GM18951 (cell line): ENCODE results near the gene GORASP1.

Source experiments
- POLR2A ChIP-seq: IDR thresholded peaks from 4 replicates; pipeline ENCODE4 v1.6.1; 2011; ENCODE audit warnings: mild to moderate bottlenecking; ENCODE audit not compliant: insufficient read length, insufficient read depth; ENCODE audit errors: extremely low read depth
- in situ Hi-C: fragments of 300-500 bp; cut with MboI; formaldehyde crosslinking; loops from one replicate; pipeline ENCODE4 v1.12.0; 2022; ENCODE audit warnings: low sequenced_read_pairs, mixed read lengths, inconsistent platforms; ENCODE audit not compliant: unreplicated experiment

Gene GORASP1

DNA sequence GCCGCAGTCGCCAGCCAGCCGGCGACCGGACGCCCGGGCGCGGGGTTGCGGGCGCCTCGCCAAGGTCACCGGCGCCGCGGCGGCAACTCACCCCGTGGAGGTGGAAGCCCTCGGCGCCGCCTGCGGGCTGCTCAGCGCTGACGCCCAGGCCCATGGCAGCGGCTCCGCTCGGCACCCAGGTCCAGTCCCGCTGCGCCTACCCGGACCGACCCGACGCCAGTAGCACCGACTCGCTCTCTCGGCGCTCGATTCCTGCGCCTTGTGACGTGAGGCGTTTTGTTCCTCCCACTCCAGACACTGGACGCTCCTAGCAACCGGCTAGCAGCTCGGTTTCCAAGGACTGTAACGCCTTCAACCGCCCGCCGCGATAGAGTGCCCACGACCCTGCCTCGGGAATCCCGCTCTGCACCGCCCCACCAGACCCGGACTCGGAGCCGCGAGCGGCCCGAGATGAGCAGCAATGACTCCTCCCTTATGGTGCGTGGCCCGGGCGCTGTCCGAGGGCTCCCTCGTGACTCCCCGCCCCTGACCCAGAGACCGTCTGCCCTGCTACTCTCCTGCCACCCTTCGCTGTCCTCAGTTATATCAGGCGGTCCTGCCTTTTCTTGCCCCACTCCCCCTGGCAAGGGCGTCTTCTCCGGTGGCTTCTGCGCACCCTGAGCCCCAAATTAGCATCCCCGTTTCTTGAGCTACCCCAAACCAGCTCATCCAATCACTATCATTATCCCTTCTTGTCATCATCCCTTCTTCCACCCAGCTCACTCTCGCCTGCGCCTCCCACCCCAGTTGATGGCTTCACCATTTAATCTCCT, at the start of gene GORASP1, which contains the start of gene TTC21A:
Gene GORASP1 (minus strand): TSS at position 240 of the 812 bp plus-strand sequence. CDS start 86 bp downstream, at position 154.
Gene TTC21A (plus strand): TSS at position 293 of the 812 bp plus-strand sequence. CDS start 158 bp downstream, at position 451.
- in situ Hi-C loops: no loop called here
- TF ChIP-seq POLR2A: peak; percentile 58

DNA sequence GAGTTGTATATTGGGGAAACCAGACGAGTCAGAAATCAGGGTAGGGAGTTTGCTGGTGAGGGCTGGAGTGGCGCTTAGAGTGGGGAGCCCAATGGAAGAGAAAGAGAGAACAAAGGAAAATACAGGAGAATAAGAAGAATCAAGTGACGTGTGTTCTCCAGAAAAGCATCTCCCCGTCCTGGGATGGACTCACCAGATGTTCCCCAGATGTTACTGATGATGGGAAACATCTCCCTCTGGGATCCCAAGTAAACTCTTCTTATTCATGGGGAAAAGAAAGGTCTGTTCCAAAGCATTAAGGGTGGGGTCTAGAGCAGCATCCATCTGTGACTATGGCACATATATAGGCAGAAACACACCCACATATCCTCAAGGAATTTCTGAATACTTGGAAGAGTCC, 49.0 kb upstream of the GORASP1 start:
- in situ Hi-C loops: no loop called here

DNA sequence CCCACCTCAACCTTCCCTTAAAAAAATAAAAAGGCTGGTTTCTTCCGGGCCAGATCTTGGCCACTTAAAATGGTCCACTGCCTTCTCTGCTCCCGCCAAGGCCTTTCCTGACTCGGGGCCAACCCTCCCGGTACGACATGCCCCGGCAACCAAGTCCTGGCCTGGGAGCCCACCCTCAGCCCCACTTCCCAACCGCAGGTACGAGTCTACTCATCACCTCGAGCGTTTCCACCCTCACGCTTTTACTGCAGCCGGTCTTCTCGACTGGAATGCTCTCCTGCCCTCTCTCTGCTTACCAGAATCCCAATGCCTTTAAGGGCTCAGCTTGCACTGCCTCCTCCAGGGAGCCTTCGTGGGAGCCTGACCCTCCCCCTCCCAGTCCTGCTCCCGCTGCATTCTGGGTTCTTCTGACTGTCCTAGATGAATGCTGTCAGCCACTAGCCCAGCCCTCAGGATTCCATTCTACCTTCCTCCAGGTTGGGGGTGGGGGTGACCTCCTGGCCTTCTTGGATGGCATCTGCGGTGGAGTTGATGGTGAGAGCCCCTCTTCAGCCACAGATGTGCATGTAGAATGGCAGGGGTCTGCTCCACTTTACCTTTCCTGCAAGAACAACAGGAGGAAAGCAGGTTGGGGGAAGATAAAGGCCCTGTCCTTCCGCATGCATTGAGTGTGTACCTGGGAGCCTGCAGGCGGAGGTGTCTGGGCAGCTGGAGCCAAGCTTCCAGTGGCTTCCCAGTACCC, 47.0 kb upstream of the GORASP1 start:
- in situ Hi-C loops: no loop called here
- no peak for TF ChIP-seq POLR2A

More for the DNA sequence above, 49.0 kb upstream of the GORASP1 start:
- TF ChIP-seq POLR2A: no peak

DNA sequence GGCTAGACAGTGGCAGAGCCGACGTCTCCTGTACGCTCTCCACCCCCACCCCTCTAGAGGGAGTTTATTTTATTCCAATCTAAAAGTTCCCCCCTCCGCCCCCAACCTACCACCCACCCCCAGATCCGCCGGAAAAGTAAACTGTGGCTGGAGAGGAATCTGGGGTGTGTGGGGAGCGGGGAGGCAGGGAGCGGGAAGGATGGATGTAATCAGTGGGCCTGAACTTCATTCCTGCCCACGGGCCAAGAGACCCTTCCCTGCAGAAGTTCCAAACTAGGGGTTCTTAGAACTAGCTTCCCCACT, 46.5 kb upstream of the GORASP1 start:
- in situ Hi-C loops: no loop called here
- no peak for TF ChIP-seq POLR2A

DNA sequence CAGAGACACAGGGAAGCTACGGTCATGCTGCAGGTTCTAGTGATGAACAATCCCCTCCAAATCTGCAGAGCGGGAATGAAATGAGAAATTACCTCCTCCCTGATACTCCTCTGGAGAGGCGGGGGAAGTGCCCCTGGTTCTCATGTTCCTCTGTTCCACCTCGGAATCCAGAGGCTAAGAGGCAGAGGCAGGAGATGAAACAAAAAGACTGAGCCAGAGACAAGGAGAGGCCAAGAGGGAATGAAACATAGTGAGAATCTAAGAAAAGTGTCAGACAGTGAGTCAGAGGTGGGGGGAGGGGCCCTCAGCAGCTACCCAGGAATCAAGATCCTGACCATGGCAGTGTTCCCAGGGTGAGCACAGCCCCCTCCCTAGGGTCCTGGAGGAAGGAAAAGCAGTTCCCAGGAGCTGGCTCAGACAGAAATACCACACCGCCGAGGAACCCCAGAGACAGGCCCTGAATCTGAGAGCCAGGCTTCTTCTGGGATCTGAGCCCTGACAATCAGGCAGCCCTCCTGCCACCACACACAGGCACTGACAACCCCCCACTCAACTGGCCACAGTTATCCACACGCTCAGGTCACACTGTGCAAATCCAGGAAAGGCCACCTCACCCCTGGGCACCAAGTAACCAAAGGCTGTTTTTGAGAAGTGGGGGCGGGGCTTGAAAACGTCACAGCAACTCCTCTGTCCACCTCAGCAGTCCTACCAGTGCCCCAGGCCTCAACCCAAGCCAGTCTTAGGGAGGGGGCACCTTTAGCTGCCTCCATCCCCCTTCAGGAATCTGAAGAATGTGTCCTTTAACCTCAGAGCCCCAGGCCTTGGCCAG, 43.6 kb upstream of the GORASP1 start:
- in situ Hi-C loops: no loop called here
- no peak for TF ChIP-seq POLR2A

DNA sequence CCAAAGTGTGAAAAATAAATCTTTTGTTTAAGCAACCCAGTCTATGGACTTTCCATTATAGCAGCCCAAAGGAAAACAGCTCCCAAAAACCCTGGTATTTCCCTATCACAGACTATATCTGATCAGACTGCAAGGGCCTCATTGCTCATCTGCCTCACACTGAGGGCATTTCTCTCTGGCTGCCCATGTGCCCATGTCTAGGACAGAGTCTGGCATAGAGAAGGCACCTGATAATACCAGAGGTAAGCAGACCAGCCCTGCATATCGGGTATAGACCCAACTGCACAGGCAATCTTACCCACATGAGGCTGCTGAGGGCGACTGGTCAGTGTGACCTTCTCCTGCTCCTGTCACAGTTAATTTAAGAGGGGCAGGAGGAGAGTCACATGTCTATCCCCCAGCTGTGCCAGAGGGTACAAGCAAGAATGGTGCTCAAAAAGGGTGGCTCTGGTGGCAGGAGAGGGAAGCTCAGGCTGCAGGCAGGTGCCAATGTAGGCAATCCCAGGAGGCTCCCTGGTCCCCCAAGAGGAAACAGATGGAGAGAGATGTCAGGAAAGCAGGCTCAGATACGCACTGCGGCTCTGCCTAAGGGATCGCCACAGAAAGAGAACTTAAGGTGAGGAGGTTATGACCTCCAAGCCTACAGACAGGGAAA, 42.8 kb upstream of the GORASP1 start:
- no peak for TF ChIP-seq POLR2A
- in situ Hi-C loops: no loop called here

DNA sequence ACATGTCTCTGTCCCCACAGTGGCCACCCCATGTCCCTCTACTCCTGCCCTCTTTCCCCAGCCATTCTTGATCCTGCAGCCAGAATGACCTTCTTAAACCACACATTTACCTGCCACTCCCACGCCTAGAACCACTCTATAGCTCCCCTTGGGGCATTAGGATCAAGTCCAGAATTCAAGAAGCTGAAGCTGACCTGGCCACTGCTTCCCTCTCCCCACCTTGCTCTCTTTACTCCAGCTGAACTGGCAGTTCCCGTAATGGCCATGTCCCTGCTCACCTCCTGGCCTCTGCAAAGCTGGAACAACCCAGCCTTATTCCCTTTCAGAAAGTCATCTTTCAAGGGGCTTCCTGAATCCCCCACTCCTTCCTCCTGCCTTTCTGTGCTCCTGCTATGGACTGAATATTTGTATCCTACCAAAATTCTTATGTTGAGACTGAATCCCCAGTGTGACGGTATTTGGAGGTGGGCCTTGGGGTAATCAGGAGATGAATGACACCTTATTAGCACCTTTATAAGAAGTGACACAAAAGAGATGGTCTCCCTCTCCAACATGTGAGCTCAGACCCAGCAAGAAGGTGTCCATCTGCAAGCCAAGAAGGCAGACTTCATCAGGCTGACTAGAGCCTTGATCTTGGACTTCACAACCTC, 42.2 kb upstream of the GORASP1 start:
- in situ Hi-C loops: no loop called here
- TF ChIP-seq POLR2A: no peak

DNA sequence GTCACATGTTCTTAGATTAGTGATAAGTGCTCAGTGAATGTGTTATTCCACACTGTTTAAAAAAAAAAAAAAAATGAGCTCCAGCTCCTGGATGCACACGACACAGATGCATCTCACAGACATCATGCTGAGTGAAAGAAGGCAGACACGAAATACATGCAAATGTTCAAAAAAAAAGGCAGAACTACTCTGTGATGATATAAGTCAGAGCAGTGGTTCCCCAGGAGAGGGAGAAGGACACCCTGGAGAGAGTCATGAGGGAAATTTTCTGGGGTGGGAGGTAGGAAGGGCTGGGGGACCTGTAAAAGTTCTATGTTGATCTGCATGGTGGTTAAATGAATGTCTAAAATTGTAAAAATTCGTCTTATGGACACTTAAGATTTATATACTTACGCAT, 41.6 kb upstream of the GORASP1 start:
- TF ChIP-seq POLR2A: no peak
- in situ Hi-C loops: no loop called here

DNA sequence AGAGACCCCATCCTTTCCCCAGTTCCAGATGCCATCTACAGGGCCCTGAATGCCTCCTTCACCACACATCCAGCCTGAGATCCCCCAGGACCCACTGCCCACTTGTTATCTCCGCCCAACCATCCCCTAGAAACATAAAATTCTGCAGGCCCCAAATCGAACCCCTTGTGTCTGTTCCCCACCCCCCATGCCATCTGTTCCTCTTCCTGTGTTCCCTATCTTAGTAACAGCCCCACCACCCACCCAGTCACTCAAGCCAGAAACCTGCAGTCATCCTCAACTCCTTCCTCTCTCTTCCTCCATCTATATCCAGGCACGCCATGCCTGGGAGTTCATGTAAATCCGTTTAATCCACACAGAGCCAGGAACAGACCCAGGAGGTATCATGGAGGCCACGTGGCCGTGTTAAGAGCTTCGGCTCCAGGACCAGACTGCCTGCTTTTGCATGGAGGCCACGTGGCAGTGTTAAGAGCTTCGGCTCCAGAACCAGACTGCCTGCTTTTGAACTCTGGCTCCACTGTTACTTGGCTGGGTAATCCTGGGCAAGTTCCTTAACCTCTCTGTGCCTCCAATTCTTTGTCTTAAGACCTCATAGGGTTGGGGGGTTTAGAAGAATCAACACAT, 41.1 kb upstream of the GORASP1 start:
- in situ Hi-C loops: no loop called here

DNA sequence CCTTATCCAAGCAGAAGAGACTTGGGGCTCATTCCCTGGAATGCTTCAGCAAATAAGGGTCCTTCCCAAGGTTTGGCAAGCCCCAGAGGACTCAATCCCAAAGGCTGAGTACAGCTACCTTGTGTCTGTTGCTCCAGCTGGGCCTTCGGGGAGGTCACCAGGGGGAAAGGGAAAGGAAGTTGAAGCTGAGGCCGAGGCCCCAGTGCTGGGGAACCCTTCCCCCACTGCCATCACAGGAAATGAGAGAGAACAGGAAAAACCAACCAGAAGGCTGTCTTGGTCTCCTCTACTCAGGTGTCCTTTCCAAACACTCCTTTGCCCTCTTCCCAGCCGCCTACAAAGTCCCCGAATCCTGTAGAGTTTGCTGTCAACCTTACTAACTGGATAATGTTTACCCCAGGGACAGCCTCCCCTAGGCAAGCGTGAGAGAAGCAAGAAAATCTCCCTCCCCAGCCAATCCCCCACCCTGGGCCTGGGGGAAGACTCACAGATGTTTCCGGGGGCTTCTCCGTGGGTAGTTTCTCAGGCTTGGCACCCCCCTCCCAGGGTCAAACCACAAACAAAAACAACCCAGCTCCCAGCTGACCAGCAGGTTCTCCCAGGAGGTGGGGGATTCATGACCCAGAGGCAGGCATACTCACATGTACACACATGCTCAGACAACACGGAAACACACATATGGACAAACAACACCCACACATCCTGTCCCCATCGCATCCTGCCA, 40.4 kb upstream of the GORASP1 start:
- peak; percentile 4 for TF ChIP-seq POLR2A
- in situ Hi-C loops: no loop called here

More for the DNA sequence above, 41.1 kb upstream of the GORASP1 start:
- peak; percentile 19 for TF ChIP-seq POLR2A
